SK-N-SH (cell line): ENCODE data around the gene SMAD3. TPM values are rescaled to one million over a fixed set of nuclear protein-coding genes. Genes with fewer than 3 reads are reported as not detected.

ENCODE experiments used
- CTCF ChIA-PET: fragments of 300-600, 350-600 bp; formaldehyde crosslinking; extraction: SDS; loops from one replicate; lab custom pipeline; 2021; lab: Yijun Ruan, JAX
- POLR2A ChIA-PET: fragments of 350-600 bp; sonication (Branson Sonifier 250); formaldehyde crosslinking; extraction: SDS; loops from one replicate; lab custom pipeline; 2020; ENCODE audit warnings: antibody characterized with exemption, inconsistent platforms; lab: Yijun Ruan, JAX
- DNase-seq: peaks from one replicate; pipeline ENCODE4 v3.0.0; 2012
- H2AFZ ChIP-seq: fragments of 200-600 bp; sonication (generic); 2 replicates; pipeline ENCODE4 v1.8.1; 2016; ENCODE audit warnings: antibody characterized with exemption, mild to moderate bottlenecking, low read depth
- H3F3A ChIP-seq: fragments of 200-600 bp; sonication (generic); replicated peaks from 2 replicates; pipeline ENCODE3; 2016; ENCODE audit warnings: antibody characterized with exemption, mild to moderate bottlenecking; ENCODE audit not compliant: insufficient read depth
- H3K27ac ChIP-seq, 2 experiments: fragments of 200-500 bp in 1 of 2; fragments of 200-600 bp in 1 of 2; sonication (Bioruptor generic) in 1 of 2; sonication (generic), shearing (Covaris generic) in 1 of 2; 2 replicates each; pipeline versions ENCODE4 v1.5.1 to v1.6.1; 2014 to 2016; ENCODE audit warnings: low read depth in 2 of 2, inconsistent platforms in 1 of 2, low read length in 1 of 2, mild to moderate bottlenecking in 1 of 2, mixed read lengths in 1 of 2
- H3K27me3 ChIP-seq: fragments of 200-600 bp; sonication (generic), shearing (Covaris generic); 2 replicates; pipeline ENCODE4 v1.6.1; 2016; ENCODE audit warnings: mixed run types; ENCODE audit not compliant: insufficient read depth
- H3K36me3 ChIP-seq, 2 experiments: fragments of 200-500 bp in 1 of 2; fragments of 200-600 bp in 1 of 2; sonication (Bioruptor generic) in 1 of 2; sonication (generic) in 1 of 2; replicated peaks in 1 of 2; 2 replicates each; pipeline versions ENCODE3 to v1.5.1; 2014 to 2016; ENCODE audit warnings: low read length in 1 of 2, mild to moderate bottlenecking in 1 of 2; ENCODE audit not compliant: insufficient read depth in 2 of 2, control insufficient read depth in 1 of 2
- H3K4me1 ChIP-seq, 2 experiments: fragments of 200-500 bp in 1 of 2; fragments of 200-600 bp in 1 of 2; sonication (Bioruptor generic) in 1 of 2; sonication (generic), shearing (Covaris generic) in 1 of 2; 2 replicates each; pipeline versions ENCODE4 v1.5.1 to v1.6.1; 2014 to 2016; ENCODE audit warnings: low read depth in 1 of 2, low read length in 1 of 2, mixed run types in 1 of 2; ENCODE audit not compliant: insufficient read depth in 2 of 2, control insufficient read depth in 1 of 2
- H3K4me2 ChIP-seq: fragments of 200-600 bp; sonication (generic), shearing (Covaris generic); 2 replicates; pipeline ENCODE4 v1.6.1; 2017; ENCODE audit warnings: mixed run types
- H3K4me3 ChIP-seq, 2 experiments: fragments of 200-500 bp in 1 of 2; fragments of 200-600 bp in 1 of 2; sonication (Bioruptor generic) in 1 of 2; sonication (generic), shearing (Covaris generic) in 1 of 2; 2 replicates each; pipeline versions ENCODE4 v1.5.1 to v1.8.1; 2014 to 2016; ENCODE audit warnings: low read depth in 2 of 2, inconsistent platforms in 1 of 2, low read length in 1 of 2, mild to moderate bottlenecking in 1 of 2, mixed read lengths in 1 of 2, moderate library complexity in 1 of 2
- H3K79me2 ChIP-seq: fragments of 200-600 bp; sonication (generic); 2 replicates; pipeline ENCODE4 v1.8.1; 2017; ENCODE audit warnings: mild to moderate bottlenecking; ENCODE audit not compliant: insufficient read depth
- H3K9ac ChIP-seq: fragments of 200-600 bp; sonication (generic); 2 replicates; pipeline ENCODE4 v1.6.1; 2017; ENCODE audit warnings: mixed run types
- H3K9me2 ChIP-seq: fragments of 200-600 bp; sonication (generic); 2 replicates; pipeline ENCODE4 v1.6.1; 2017; ENCODE audit warnings: mixed run types
- H3K9me3 ChIP-seq: fragments of 200-600 bp; sonication (generic); 2 replicates; pipeline ENCODE4 v1.6.1; 2017; ENCODE audit warnings: mixed run types, mild to moderate bottlenecking, moderate library complexity
- H4K20me1 ChIP-seq: fragments of 200-600 bp; sonication (generic); 2 replicates; pipeline ENCODE4 v1.6.1; 2017; ENCODE audit warnings: mild to moderate bottlenecking, mixed run types; ENCODE audit not compliant: insufficient read depth
- CHD2 ChIP-seq: fragments of 150-350 bp; IDR thresholded peaks from 2 replicates; pipeline ENCODE4 v1.6.1; 2018; ENCODE audit warnings: low read length; ENCODE audit not compliant: partially characterized antibody
- CTCF ChIP-seq: fragments of 200-600 bp; sonication (generic); IDR thresholded peaks from 2 replicates; pipeline ENCODE4 v1.6.1; 2017; ENCODE audit warnings: antibody characterized with exemption, mild to moderate bottlenecking, moderate library complexity
- FOXJ3 ChIP-seq: sonication (generic); formaldehyde crosslinking; IDR thresholded peaks from 2 replicates; pipeline ENCODE4 v1.5.1; 2020; ENCODE audit warnings: mild to moderate bottlenecking, missing genetic modification reagents
- GATA2 ChIP-seq: sonication (generic); formaldehyde crosslinking; IDR thresholded peaks from 2 replicates; pipeline ENCODE4 v1.5.0; 2020; ENCODE audit warnings: mild to moderate bottlenecking, missing genetic modification reagents
- NFIC ChIP-seq: IDR thresholded peaks from 2 replicates; pipeline ENCODE4 v1.4.0; 2012; ENCODE audit warnings: borderline replicate concordance
- RCOR1 ChIP-seq: fragments of 150-350 bp; IDR thresholded peaks from 2 replicates; pipeline ENCODE4 v1.6.1; 2017; ENCODE audit warnings: antibody characterized with exemption, low read length
- RFX5 ChIP-seq: IDR thresholded peaks from 2 replicates; pipeline ENCODE4 v1.6.1; 2012; ENCODE audit warnings: mild to moderate bottlenecking, improper control_type of control experiment, low read length
- TAF1 ChIP-seq: IDR thresholded peaks from 2 replicates; pipeline ENCODE4 v1.6.1; 2012; ENCODE audit warnings: low read depth, mild to moderate bottlenecking, low read length, moderate library complexity, borderline replicate concordance
- TCF12 ChIP-seq: IDR thresholded peaks from 2 replicates; pipeline ENCODE4 v1.4.0; 2012
- USF1 ChIP-seq: IDR thresholded peaks from 2 replicates; pipeline ENCODE4 v1.4.0; 2012; ENCODE audit warnings: low read depth, borderline replicate concordance
- WGBS: methylation state at CpG from one replicate; pipeline ENCODE4 v1.1.6; 2017; ENCODE audit warnings: low lambda C conversion rate; 5-methylcytosine and 5-hydroxymethylcytosine counted together
- polyA plus RNA-seq, 3 experiments: library from polyadenylated mRNA; depleted of rRNA; stranded (reverse); fragments of >200 nt; gene quantifications; 2 replicates each; pipeline ENCODE4 v1.2.3, GENCODE V29; 2012

The SMAD3 gene
- polyA plus RNA-seq, 1 of the 3 experiments (the other 2 are of a cell fraction) = 19.5 TPM

GRCh38 chr15:67208396-67208795 lies 143.0 kb downstream of the SMAD3 start:
- H3F3A ChIP-seq = peaks cover 5% of the 10 kb centered on the region
- no peak for DNase-seq
- POLR2A ChIA-PET = no interaction called here
- WGBS = 93% methylated on average over 2 of the region's 2 CpGs
- TF ChIP-seq CHD2 (no peak), CTCF (no peak), TAF1 (no peak), RCOR1 (no peak), GATA2 (CRISPR knock-in tag) (no peak), RFX5 (no peak)
- no peak overlapping the region for H3K9ac ChIP-seq
- no peak overlapping the region for H3K4me2 ChIP-seq
- H4K20me1 ChIP-seq = no peaks in the 10 kb centered on the region
- CTCF ChIA-PET = no interaction called here
- H3K27ac ChIP-seq = no peak overlapping the region
- H3K4me3 ChIP-seq = no peak overlapping the region
- H3K27me3 ChIP-seq = no peaks in the 10 kb centered on the region
- H3K79me2 ChIP-seq = no peaks in the 10 kb centered on the region
- no peak overlapping the region for H2AFZ ChIP-seq
- no peaks in the 10 kb centered on the region for H3K9me2 ChIP-seq
- peaks cover 0 to 8% of the 10 kb centered on the region in 2 experiments; a peak in 1 of 4 replicates for H3K4me1 ChIP-seq
- H3K36me3 ChIP-seq = peaks cover 48 to 49% of the 10 kb centered on the region in 2 experiments
- no peaks in the 10 kb centered on the region for H3K9me3 ChIP-seq

GRCh38 chr15:67210555-67211168 lies 145.3 kb downstream of the SMAD3 start:
- WGBS = 97% methylated on average over 5 of the region's 5 CpGs

More at GRCh38 chr15:67210555-67211168, 145.3 kb downstream of the SMAD3 start:
- H3K27ac ChIP-seq = no peak overlapping the region
- no peaks in the 10 kb centered on the region for H3K9me3 ChIP-seq
- no peak overlapping the region for H3K9ac ChIP-seq
- ChIA-PET CTCF (no interaction called here), POLR2A (no interaction called here)
- no peak for DNase-seq
- H2AFZ ChIP-seq = no peak overlapping the region
- no peak overlapping the region for H3K4me3 ChIP-seq
- no peaks in the 10 kb centered on the region for H3K79me2 ChIP-seq
- H3K9me2 ChIP-seq = no peaks in the 10 kb centered on the region
- H3K27me3 ChIP-seq = no peaks in the 10 kb centered on the region
- TF ChIP-seq USF1 (no peak), TCF12 (no peak), NFIC (no peak), RFX5 (no peak), GATA2 (CRISPR knock-in tag) (no peak), FOXJ3 (CRISPR knock-in tag) (no peak)
- no peaks in the 10 kb centered on the region for H4K20me1 ChIP-seq
- no peak overlapping the region for H3K4me2 ChIP-seq
- peaks cover 7% of the 10 kb centered on the region for H3F3A ChIP-seq
- H3K4me1 ChIP-seq = peaks cover 0 to 9% of the 10 kb centered on the region in 2 experiments; a peak in 1 of 4 replicates
- H3K36me3 ChIP-seq = peaks cover 32 to 40% of the 10 kb centered on the region in 2 experiments
